Neural progenitor cell (in vitro differentiated cells): ENCODE results near the gene DAP3. TPM values are rescaled to one million over a fixed set of nuclear protein-coding genes. Genes with fewer than 3 reads are reported as not detected.
A peak's percentile ranks its signal among the peaks of the same experiment; 100 is the strongest.
"Not testable (repeated sequence)": the region's sequence is repeated elsewhere in the genome, so short reads cannot be mapped to it uniquely, and the experiment has no call there.

Experiments used
- DNase-seq: peaks from one replicate; pipeline ENCODE4 v3.0.0-alpha.2; 2016; ENCODE audit warnings: low spot score
- H2AFZ ChIP-seq: fragments of 200-600 bp; sonication (generic); replicated peaks from 2 replicates; pipeline ENCODE4 v1.6.1; 2016; ENCODE audit warnings: antibody characterized with exemption
- H3F3A ChIP-seq: fragments of 200-600 bp; sonication (generic); 2 replicates; pipeline ENCODE4 v1.6.1; 2016; ENCODE audit warnings: antibody characterized with exemption, low read depth
- H3K27ac ChIP-seq: fragments of 200-600 bp; sonication (generic); 2 replicates; pipeline ENCODE4 v1.5.1; 2016; ENCODE audit warnings: mild to moderate bottlenecking
- H3K27me3 ChIP-seq: fragments of 200-600 bp; sonication (generic); 2 replicates; pipeline ENCODE4 v1.6.1; 2016; ENCODE audit warnings: mild to moderate bottlenecking, moderate library complexity
- H3K36me3 ChIP-seq: fragments of 200-600 bp; sonication (generic); 2 replicates; pipeline ENCODE4 v1.5.1; 2016
- H3K4me1 ChIP-seq: fragments of 200-600 bp; sonication (generic); 2 replicates; pipeline ENCODE4 v1.6.1; 2016; ENCODE audit warnings: mixed run types
- H3K4me2 ChIP-seq: fragments of 200-600 bp; sonication (generic); 2 replicates; pipeline ENCODE4 v1.6.1; 2016
- H3K4me3 ChIP-seq: fragments of 200-600 bp; sonication (generic); 2 replicates; pipeline ENCODE4 v1.5.1; 2016
- H3K79me2 ChIP-seq: fragments of 200-600 bp; sonication (generic); 2 replicates; pipeline ENCODE4 v1.6.1; 2016; ENCODE audit warnings: low read depth
- H3K9ac ChIP-seq: fragments of 200-600 bp; sonication (generic); 2 replicates; pipeline ENCODE4 v1.6.1; 2016
- H3K9me3 ChIP-seq: fragments of 200-600 bp; sonication (generic); 2 replicates; pipeline ENCODE4 v1.5.1; 2016; ENCODE audit warnings: low read depth
- H4K20me1 ChIP-seq: fragments of 200-600 bp; sonication (generic); 2 replicates; pipeline ENCODE4 v1.6.1; 2016; ENCODE audit warnings: low read depth
- H3K27ac Mint-ChIP-seq: 3 replicates; pipeline ENCODE4 v1.8.0; 2021; ENCODE audit warnings: mixed read lengths
- H3K27me3 Mint-ChIP-seq: 2 replicates; pipeline ENCODE4 v1.8.0; 2022; ENCODE audit warnings: low read depth, mild to moderate bottlenecking, inconsistent platforms, moderate library complexity, mixed read lengths; ENCODE audit not compliant: insufficient read depth
- H3K36me3 Mint-ChIP-seq: 3 replicates; pipeline ENCODE4 v1.8.0; 2021; ENCODE audit warnings: mixed read lengths
- H3K4me1 Mint-ChIP-seq: 3 replicates; pipeline ENCODE4 v1.8.0; 2021; ENCODE audit warnings: mixed read lengths
- H3K4me3 Mint-ChIP-seq: 3 replicates; pipeline ENCODE4 v1.8.0; 2021; ENCODE audit warnings: mild to moderate bottlenecking, moderate library complexity, mixed read lengths
- H3K9me3 Mint-ChIP-seq: 3 replicates; pipeline ENCODE4 v1.8.0; 2020; ENCODE audit warnings: mixed read lengths
- CTCF ChIP-seq: fragments of 200-600 bp; sonication (generic); IDR thresholded peaks from 2 replicates; pipeline ENCODE4 v1.5.1; 2017; ENCODE audit warnings: antibody characterized with exemption, mild to moderate bottlenecking
- EZH2 ChIP-seq: fragments of 200-600 bp; sonication (generic); IDR thresholded peaks from 2 replicates; pipeline ENCODE4 v1.6.1; 2017; ENCODE audit warnings: antibody characterized with exemption, mild to moderate bottlenecking, moderate library complexity
- EZH2phosphoT487 ChIP-seq: fragments of 200-600 bp; sonication (generic); IDR thresholded peaks from 2 replicates; pipeline ENCODE4 v1.6.1; 2017; ENCODE audit warnings: antibody characterized with exemption
- total RNA-seq: library from RNA; depleted of rRNA; stranded (reverse); fragments of >200 nt; gene quantifications from 2 replicates; pipeline ENCODE4 v1.2.3, GENCODE V29; 2015; ENCODE audit warnings: low replicate concordance

DAP3 gene
- total RNA-seq, 1 donor from 2014 or later = 70.9 TPM

GRCh38 chr1:155759966-155760630 is 71.2 kb downstream of the DAP3 start:
- Histone ChIP-seq H3K27ac (peak overlapping the region; percentile 70), H3K79me2 (no peaks in the 10 kb centered on the region), H3K9me3 (no peaks in the 10 kb centered on the region), H3K9ac (no peak overlapping the region), H3K4me1 (no peaks in the 10 kb centered on the region), H3K27me3 (no peaks in the 10 kb centered on the region), H3K36me3 (no peaks in the 10 kb centered on the region), H3K4me2 (no peak overlapping the region), H3F3A (peaks cover 8% of the 10 kb centered on the region), H4K20me1 (no peaks in the 10 kb centered on the region), H3K4me3 (no peak overlapping the region), H2AFZ (no peak overlapping the region)
- Mint-ChIP-seq H3K27me3 (no peaks in the 10 kb centered on the region), H3K27ac (no peak overlapping the region), H3K4me1 (no peaks in the 10 kb centered on the region), H3K4me3 (no peak overlapping the region), H3K9me3 (no peaks in the 10 kb centered on the region), H3K36me3 (peaks cover 39% of the 10 kb centered on the region)
- DNase-seq = no peak
- TF ChIP-seq EZH2 (no peak), CTCF (no peak)

- no peaks in the 10 kb centered on the region for H3K36me3 ChIP-seq
- no peak overlapping the region for H3K9ac ChIP-seq
- H3K9me3 ChIP-seq = no peaks in the 10 kb centered on the region
- Mint-ChIP-seq H3K27me3 (peaks cover 2% of the 10 kb centered on the region), H3K36me3 (peaks cover 43% of the 10 kb centered on the region), H3K4me1 (no peaks in the 10 kb centered on the region), H3K4me3 (no peak overlapping the region), H3K27ac (no peak overlapping the region), H3K9me3 (no peaks in the 10 kb centered on the region)
- no peak overlapping the region for H3K4me2 ChIP-seq
- H3K4me1 ChIP-seq = no peaks in the 10 kb centered on the region
- H3K4me3 ChIP-seq = no peak overlapping the region
- H3K79me2 ChIP-seq = no peaks in the 10 kb centered on the region
- no peaks in the 10 kb centered on the region for H3K27me3 ChIP-seq
- TF ChIP-seq CTCF (no peak), EZH2 (no peak), EZH2phosphoT487 (no peak)
- H3K27ac ChIP-seq = peak overlapping the region; percentile 70
- H2AFZ ChIP-seq = no peak overlapping the region
- no peak for DNase-seq
- H3F3A ChIP-seq = peaks cover 8% of the 10 kb centered on the region
- no peaks in the 10 kb centered on the region for H4K20me1 ChIP-seq
These were observed 72.0 kb downstream of the DAP3 start for GRCh38 chr1:155760751-155761475.

GRCh38 chr1:155761736-155762405 is 73.0 kb downstream of the DAP3 start:
- H3K9ac ChIP-seq = no peak overlapping the region
- Mint-ChIP-seq H3K9me3 (no peaks in the 10 kb centered on the region), H3K36me3 (peaks cover 44% of the 10 kb centered on the region), H3K27ac (peak overlapping the region; percentile 3), H3K27me3 (peaks cover 2% of the 10 kb centered on the region), H3K4me1 (no peaks in the 10 kb centered on the region), H3K4me3 (no peak overlapping the region)
- H3K4me3 ChIP-seq = no peak overlapping the region
- no peak for DNase-seq
- H3K36me3 ChIP-seq = no peaks in the 10 kb centered on the region
- H3K79me2 ChIP-seq = no peaks in the 10 kb centered on the region
- H2AFZ ChIP-seq = no peak overlapping the region
- H4K20me1 ChIP-seq = no peaks in the 10 kb centered on the region
- peaks cover 8% of the 10 kb centered on the region for H3F3A ChIP-seq
- no peak for TF ChIP-seq CTCF
- TF ChIP-seq EZH2phosphoT487 = no peak
- TF ChIP-seq EZH2 = no peak
- no peaks in the 10 kb centered on the region for H3K4me1 ChIP-seq
- H3K27me3 ChIP-seq = no peaks in the 10 kb centered on the region
- no peaks in the 10 kb centered on the region for H3K9me3 ChIP-seq
- H3K4me2 ChIP-seq = no peak overlapping the region
- H3K27ac ChIP-seq = no peak overlapping the region

GRCh38 chr1:155763090-155763815 is 74.4 kb downstream of the DAP3 start:
- not testable (repeated sequence) for H3K79me2 ChIP-seq, H2AFZ ChIP-seq, H3K4me1 Mint-ChIP-seq, H3K4me3 Mint-ChIP-seq, H3K4me2 ChIP-seq, H3K9me3 ChIP-seq, H3K36me3 ChIP-seq, H3K9ac ChIP-seq, H3K27me3 ChIP-seq, H3K27ac ChIP-seq, H3K27me3 Mint-ChIP-seq, H3F3A ChIP-seq, H4K20me1 ChIP-seq, H3K27ac Mint-ChIP-seq, H3K9me3 Mint-ChIP-seq, H3K4me3 ChIP-seq, H3K4me1 ChIP-seq
- DNase-seq = peak; percentile 55
- peaks cover 42% of the 10 kb centered on the region for H3K36me3 Mint-ChIP-seq

GRCh38 chr1:155763989-155764388 is 75.1 kb downstream of the DAP3 start:
- H3K27me3 Mint-ChIP-seq, H3K4me3 Mint-ChIP-seq, H3K79me2 ChIP-seq, H3K4me1 ChIP-seq, H3K36me3 ChIP-seq, H3K9ac ChIP-seq, H3F3A ChIP-seq, H3K4me3 ChIP-seq, H3K9me3 ChIP-seq, H3K27ac ChIP-seq, H3K27me3 ChIP-seq, H3K9me3 Mint-ChIP-seq, H3K4me2 ChIP-seq, DNase-seq, H3K4me1 Mint-ChIP-seq, H4K20me1 ChIP-seq, H2AFZ ChIP-seq, H3K27ac Mint-ChIP-seq: not testable (repeated sequence)
- peaks cover 46% of the 10 kb centered on the region for H3K36me3 Mint-ChIP-seq
